K562 (cell line): ENCODE data around the gene KCNJ10. TPM values are rescaled to one million over a fixed set of nuclear protein-coding genes. Genes with fewer than 3 reads are reported as not detected.

Experiments
- ADNP ChIP-seq: fragments of 200-800 bp; sonication (Bioruptor generic); IDR thresholded peaks from 2 replicates; pipeline ENCODE4 v1.6.1; 2016; ENCODE audit warnings: missing genetic modification characterization, missing compliant biosample characterization
- ATF1 ChIP-seq, 2 experiments: fragments of 450-650 bp in 1 of 2; IDR thresholded peaks; 2 replicates each; pipeline ENCODE4 v1.6.1; 2016; ENCODE audit warnings: missing compliant biosample characterization in 1 of 2, missing genetic modification characterization in 1 of 2
- C11orf30 ChIP-seq: fragments of 450-650 bp; IDR thresholded peaks from 2 replicates; pipeline ENCODE4 v1.6.1; 2016; ENCODE audit warnings: low read depth, mild to moderate bottlenecking
- CC2D1A ChIP-seq: fragments of 450-650 bp; IDR thresholded peaks from 2 replicates; pipeline ENCODE4 v1.6.1; 2017; ENCODE audit warnings: mild to moderate bottlenecking
- CREBBP ChIP-seq: IDR thresholded peaks from one replicate; pipeline ENCODE4 v1.6.1; 2012; ENCODE audit warnings: low read depth, mild to moderate bottlenecking, control low read depth, inconsistent platforms, low read length
- FOXA3 ChIP-seq, 2 experiments: fragments of 450-650 bp in 1 of 2; sonication (generic) in 1 of 2; formaldehyde crosslinking; IDR thresholded peaks in 1 of 2; conservative IDR thresholded peaks in 1 of 2; 2 replicates each; pipeline versions ENCODE4 v1.4.0 to v1.8.0; 2020 to 2022; ENCODE audit warnings: mild to moderate bottlenecking in 2 of 2, missing genetic modification reagents in 1 of 2
- FOXP1 ChIP-seq: sonication (generic); formaldehyde crosslinking; IDR thresholded peaks from 2 replicates; pipeline ENCODE4 v1.8.0; 2022; ENCODE audit warnings: mild to moderate bottlenecking, missing genetic modification reagents
- GTF2F1 ChIP-seq: IDR thresholded peaks from 2 replicates; pipeline ENCODE4 v1.6.1; 2011; ENCODE audit warnings: low read depth, low read length, improper control_type of control experiment
- HCFC1 ChIP-seq: IDR thresholded peaks from 2 replicates; pipeline ENCODE4 v1.6.1; 2012; ENCODE audit warnings: low read depth, low read length, improper control_type of control experiment
- LCOR ChIP-seq: sonication (generic); formaldehyde crosslinking; IDR thresholded peaks from 2 replicates; pipeline ENCODE4 v1.8.0; 2022; ENCODE audit warnings: mild to moderate bottlenecking, missing genetic modification reagents
- NONO ChIP-seq, 2 experiments: fragments of 200-400 bp in 1 of 2; fragments of 450-650 bp in 1 of 2; formaldehyde crosslinking in 1 of 2; IDR thresholded peaks; 2 replicates each; pipeline ENCODE4 v1.6.1; 2017; ENCODE audit warnings: low read depth in 2 of 2, mild to moderate bottlenecking in 2 of 2, moderate library complexity in 2 of 2, low read length in 1 of 2
- TBL1XR1 ChIP-seq, 2 experiments: IDR thresholded peaks; 2 replicates each; pipeline ENCODE4 v1.6.1; 2012; ENCODE audit warnings: improper control_type of control experiment in 2 of 2, low read length in 2 of 2, mild to moderate bottlenecking in 1 of 2
- ZNF23 ChIP-seq: fragments of 250-450 bp; sonication (Bioruptor Pico); IDR thresholded peaks from 2 replicates; pipeline ENCODE4 v1.4.0; 2020; ENCODE audit warnings: mild to moderate bottlenecking
- ZNF354B ChIP-seq: fragments of 250-450 bp; sonication (Bioruptor Pico); IDR thresholded peaks from 2 replicates; pipeline ENCODE4 v1.4.0; 2020
- ZNF445 ChIP-seq: fragments of 250-450 bp; sonication (Bioruptor Pico); IDR thresholded peaks from 2 replicates; pipeline ENCODE4 v1.4.0; 2020; ENCODE audit warnings: low read depth, mild to moderate bottlenecking, moderate library complexity
- ZNF695 ChIP-seq: fragments of 450-650 bp; formaldehyde crosslinking; IDR thresholded peaks from 2 replicates; pipeline ENCODE4 v1.4.0; 2020; ENCODE audit warnings: mild to moderate bottlenecking, moderate library complexity
- ZZZ3 ChIP-seq: fragments of 450-650 bp; IDR thresholded peaks from 2 replicates; pipeline ENCODE4 v1.6.1; 2016; ENCODE audit warnings: antibody characterized with exemption, mild to moderate bottlenecking, moderate library complexity
- polyA plus RNA-seq, 8 experiments: library from polyadenylated mRNA; depleted of rRNA in 4 of 8; stranded (reverse) in 5 of 8; unstranded in 3 of 8; fragments of >200 nt; fragmentation: Nextera tagmentation in 2 of 8; fragmentation: Illumina TruSeq in 1 of 8; extraction: Ambion mirVana in 2 of 8; extraction: Trizol in 1 of 8; gene quantifications; 2 replicates each; pipeline versions ENCODE4 v1.2.1 to v1.2.3, GENCODE V29; 2011 to 2014; ENCODE audit warnings: inconsistent platforms in 1 of 8, missing spikeins in 1 of 8
- total RNA-seq, 7 experiments: library from RNA; depleted of rRNA in 6 of 7; stranded (reverse); fragments of >200 nt in 6 of 7; fragmentation: Illumina TruSeq in 2 of 7; extraction: Trizol in 2 of 7; gene quantifications; 2 replicates each; pipeline versions ENCODE4 v1.2.1 to v1.2.3, GENCODE V29; 2011 to 2021; ENCODE audit warnings: low replicate concordance in 1 of 7
- TF ChIP-seq, protein P1 (sequence below): sonication (generic); formaldehyde crosslinking; IDR thresholded peaks from 2 replicates; pipeline ENCODE4 v1.8.1; 2023; ENCODE audit warnings: mild to moderate bottlenecking, missing genetic modification reagents
- TF ChIP-seq, protein P2 (sequence below): fragments of 200-800 bp; sonication (Bioruptor generic); IDR thresholded peaks from 2 replicates; pipeline ENCODE4 v1.6.1; 2017; ENCODE audit warnings: missing genetic modification characterization, missing compliant biosample characterization
- TF ChIP-seq, protein P3 (sequence below): fragments of 450-650 bp; IDR thresholded peaks from 2 replicates; pipeline ENCODE4 v1.6.1; 2016; ENCODE audit warnings: borderline replicate concordance

KCNJ10 gene
- total and polyA plus RNA-seq, 9 of the 15 experiments (the other 6 are each of a cell fraction or from before 2014, with no cell fraction given): 0.06 to 0.11 TPM; not detected in 7

DNA sequence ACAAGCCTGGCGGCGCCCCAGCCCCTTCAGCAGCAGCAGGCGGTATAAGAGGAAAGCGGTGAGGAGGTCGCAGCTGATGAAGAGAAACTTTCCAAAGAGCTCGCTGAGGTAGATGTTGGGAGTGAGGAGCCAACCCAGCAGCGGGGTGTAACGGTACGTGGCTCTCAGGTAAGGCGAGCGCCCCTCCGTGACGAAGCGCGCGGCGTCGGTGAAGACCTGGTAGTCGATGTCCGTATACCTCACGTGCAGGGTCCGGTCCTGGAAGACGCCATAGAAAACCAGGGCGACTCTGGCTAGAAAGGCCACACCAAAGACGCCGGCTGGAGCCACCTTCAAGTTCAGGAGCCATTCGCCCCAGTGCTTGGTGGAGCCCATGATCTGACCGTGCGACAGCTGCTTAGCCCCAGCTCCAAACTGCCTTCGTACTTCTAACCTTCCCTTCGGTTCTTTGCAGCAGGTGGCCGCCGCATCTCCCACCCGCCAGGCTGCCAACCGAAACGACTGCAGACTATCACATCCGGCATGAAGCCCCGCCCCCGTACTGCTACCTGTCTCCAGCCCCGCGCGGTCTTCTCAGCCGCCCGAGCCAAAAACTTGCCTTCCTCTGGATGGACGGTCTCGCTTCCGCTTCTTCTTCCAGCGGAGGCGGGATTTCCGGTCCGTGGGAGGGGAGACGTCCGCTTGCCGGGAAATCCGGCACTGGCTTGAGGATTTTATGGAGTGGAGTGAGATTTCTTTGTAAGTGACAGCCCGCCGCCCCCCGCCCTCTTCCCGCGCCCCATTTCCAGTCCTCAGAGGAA is 38.4 kb downstream of the KCNJ10 start, which contains the start of gene PIGM (continued):
- TF ChIP-seq TBL1XR1 (IDR thresholded peaks at IDR 0.05; ENCODE audit: low read length in 2 of 2) (no peak), CC2D1A (no peak), ZNF445 (CRISPR knock-in tag) (no peak), ZNF695 (CRISPR knock-in tag) (no peak), ZZZ3 (no peak), FOXP1 (CRISPR knock-in tag) (peak; percentile 68; the same call in 1 of the 2 replicates), ADNP (tag) (no peak), C11orf30 (peak; percentile 35), CREBBP (no peak), LCOR (CRISPR knock-in tag) (peak; percentile 99), HCFC1 (peak; percentile 69), ZNF23 (CRISPR knock-in tag) (no peak), GTF2F1 (no peak; the same call in 1 of the 2 replicates), ATF1 (CRISPR knock-in tag; IDR thresholded peaks at IDR 0.05) (no peak), ATF1 (tag; IDR thresholded peaks at IDR 0.05) (peak; percentile 55; the same call in 1 of the 2 replicates), NONO (IDR thresholded peaks at IDR 0.05; ENCODE audit: low read depth in 2 of 2, low read length in 1 of 2) (no peak), FOXA3 (CRISPR knock-in tag; conservative IDR thresholded peaks at IDR 0.05 in 1 of 2, IDR thresholded peaks at IDR 0.05 in 1 of 2) (0 out of 4 replicates have a peak, but pooled peaks of 1 of the 2 experiments have one; percentile 43), ZNF354B (no peak)
- TF ChIP-seq, protein P1, sequence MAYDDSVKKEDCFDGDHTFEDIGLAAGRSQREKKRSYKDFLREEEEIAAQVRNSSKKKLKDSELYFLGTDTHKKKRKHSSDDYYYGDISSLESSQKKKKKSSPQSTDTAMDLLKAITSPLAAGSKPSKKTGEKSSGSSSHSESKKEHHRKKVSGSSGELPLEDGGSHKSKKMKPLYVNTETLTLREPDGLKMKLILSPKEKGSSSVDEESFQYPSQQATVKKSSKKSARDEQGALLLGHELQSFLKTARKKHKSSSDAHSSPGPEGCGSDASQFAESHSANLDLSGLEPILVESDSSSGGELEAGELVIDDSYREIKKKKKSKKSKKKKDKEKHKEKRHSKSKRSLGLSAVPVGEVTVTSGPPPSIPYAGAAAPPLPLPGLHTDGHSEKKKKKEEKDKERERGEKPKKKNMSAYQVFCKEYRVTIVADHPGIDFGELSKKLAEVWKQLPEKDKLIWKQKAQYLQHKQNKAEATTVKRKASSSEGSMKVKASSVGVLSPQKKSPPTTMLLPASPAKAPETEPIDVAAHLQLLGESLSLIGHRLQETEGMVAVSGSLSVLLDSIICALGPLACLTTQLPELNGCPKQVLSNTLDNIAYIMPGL (CRISPR knock-in tag): no peak
- TF ChIP-seq, protein P2, sequence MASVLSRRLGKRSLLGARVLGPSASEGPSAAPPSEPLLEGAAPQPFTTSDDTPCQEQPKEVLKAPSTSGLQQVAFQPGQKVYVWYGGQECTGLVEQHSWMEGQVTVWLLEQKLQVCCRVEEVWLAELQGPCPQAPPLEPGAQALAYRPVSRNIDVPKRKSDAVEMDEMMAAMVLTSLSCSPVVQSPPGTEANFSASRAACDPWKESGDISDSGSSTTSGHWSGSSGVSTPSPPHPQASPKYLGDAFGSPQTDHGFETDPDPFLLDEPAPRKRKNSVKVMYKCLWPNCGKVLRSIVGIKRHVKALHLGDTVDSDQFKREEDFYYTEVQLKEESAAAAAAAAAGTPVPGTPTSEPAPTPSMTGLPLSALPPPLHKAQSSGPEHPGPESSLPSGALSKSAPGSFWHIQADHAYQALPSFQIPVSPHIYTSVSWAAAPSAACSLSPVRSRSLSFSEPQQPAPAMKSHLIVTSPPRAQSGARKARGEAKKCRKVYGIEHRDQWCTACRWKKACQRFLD (CRISPR knock-in tag): no peak
- TF ChIP-seq, protein P3, sequence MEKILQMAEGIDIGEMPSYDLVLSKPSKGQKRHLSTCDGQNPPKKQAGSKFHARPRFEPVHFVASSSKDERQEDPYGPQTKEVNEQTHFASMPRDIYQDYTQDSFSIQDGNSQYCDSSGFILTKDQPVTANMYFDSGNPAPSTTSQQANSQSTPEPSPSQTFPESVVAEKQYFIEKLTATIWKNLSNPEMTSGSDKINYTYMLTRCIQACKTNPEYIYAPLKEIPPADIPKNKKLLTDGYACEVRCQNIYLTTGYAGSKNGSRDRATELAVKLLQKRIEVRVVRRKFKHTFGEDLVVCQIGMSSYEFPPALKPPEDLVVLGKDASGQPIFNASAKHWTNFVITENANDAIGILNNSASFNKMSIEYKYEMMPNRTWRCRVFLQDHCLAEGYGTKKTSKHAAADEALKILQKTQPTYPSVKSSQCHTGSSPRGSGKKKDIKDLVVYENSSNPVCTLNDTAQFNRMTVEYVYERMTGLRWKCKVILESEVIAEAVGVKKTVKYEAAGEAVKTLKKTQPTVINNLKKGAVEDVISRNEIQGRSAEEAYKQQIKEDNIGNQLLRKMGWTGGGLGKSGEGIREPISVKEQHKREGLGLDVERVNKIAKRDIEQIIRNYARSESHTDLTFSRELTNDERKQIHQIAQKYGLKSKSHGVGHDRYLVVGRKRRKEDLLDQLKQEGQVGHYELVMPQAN: no peak
